22Rv1 (cell line): ENCODE results near the gene BTNL9.
"Not testable (repeated sequence)": the region's sequence is repeated elsewhere in the genome, so short reads cannot be mapped to it uniquely, and the experiment has no call there.

Source experiments
- H3K27ac ChIP-seq: fragments of 450-650 bp; 2 replicates; pipeline ENCODE4 v1.5.1; 2017
- ZFX ChIP-seq: fragments of 450-650 bp; IDR thresholded peaks from 2 replicates; pipeline ENCODE4 v1.6.1; 2017; ENCODE audit warnings: antibody characterized with exemption, borderline replicate concordance
- TF ChIP-seq, protein P1 (sequence below): fragments of 450-650 bp; IDR thresholded peaks from 2 replicates; pipeline ENCODE4 v1.5.1; 2017; ENCODE audit warnings: mild to moderate bottlenecking

Gene BTNL9

DNA sequence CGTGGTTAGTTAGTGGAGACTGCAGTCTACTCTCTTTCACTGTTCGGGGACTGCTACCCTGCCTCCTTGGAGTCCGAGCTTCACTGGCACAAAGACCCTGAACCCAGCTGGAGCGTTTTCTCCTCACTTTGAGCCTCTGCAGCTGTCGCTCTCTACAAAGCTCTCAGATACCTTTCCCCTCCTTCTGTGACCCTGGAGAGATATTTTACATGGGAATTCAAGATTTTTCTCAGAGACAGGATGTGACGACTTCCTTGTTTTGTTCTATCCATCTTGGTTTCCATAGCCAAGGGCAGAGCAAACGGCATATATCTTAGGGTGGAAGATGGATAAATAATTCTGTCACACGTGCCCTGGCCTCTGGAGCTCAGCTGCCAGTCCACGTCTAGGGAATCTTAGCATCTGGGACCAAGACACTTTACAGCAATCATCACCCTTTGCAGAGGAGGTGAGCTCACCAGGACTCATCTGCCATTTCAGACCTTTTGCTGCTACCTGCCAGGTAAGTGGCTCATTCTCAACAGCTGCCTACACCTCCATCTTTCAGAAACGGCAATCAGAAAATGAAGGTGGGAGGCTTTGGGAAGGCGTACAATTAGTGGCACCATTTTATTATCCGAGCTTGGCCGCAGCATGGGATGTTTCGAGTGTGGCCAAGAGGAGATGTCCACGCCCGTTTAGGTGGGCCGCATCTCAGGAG lies at the start of gene BTNL9:
Gene BTNL9, plus strand, starts transcription at position 336 of the 700 bp plus-strand sequence. CDS start 5,224 bp downstream, outside the sequence.
- H3K27ac ChIP-seq, result no peak within 1 kb of the TSS
- TF ChIP-seq ZFX, result no peak
- TF ChIP-seq, protein P1, sequence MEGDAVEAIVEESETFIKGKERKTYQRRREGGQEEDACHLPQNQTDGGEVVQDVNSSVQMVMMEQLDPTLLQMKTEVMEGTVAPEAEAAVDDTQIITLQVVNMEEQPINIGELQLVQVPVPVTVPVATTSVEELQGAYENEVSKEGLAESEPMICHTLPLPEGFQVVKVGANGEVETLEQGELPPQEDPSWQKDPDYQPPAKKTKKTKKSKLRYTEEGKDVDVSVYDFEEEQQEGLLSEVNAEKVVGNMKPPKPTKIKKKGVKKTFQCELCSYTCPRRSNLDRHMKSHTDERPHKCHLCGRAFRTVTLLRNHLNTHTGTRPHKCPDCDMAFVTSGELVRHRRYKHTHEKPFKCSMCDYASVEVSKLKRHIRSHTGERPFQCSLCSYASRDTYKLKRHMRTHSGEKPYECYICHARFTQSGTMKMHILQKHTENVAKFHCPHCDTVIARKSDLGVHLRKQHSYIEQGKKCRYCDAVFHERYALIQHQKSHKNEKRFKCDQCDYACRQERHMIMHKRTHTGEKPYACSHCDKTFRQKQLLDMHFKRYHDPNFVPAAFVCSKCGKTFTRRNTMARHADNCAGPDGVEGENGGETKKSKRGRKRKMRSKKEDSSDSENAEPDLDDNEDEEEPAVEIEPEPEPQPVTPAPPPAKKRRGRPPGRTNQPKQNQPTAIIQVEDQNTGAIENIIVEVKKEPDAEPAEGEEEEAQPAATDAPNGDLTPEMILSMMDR, result no peak

DNA sequence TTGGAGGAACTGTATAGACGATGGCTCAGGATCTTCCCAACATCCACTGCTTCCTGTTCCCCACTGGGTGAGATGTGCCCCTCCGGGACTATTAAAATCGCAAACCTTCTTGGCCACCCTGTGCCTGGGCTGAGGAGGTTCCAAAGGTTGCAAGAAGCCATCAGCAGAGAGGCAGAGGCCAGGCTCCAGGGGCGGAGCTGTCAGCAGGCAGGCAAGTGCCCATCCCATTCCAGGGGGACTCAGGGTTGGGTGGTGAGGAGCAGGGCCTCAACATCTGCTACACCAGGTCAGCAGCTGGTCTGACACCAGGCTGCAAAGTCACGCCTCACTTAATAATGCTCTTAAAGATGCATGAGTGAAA lies 49.2 kb upstream of the BTNL9 start:
- no peak for TF ChIP-seq ZFX
- TF ChIP-seq, protein P1, result no peak
- no peak overlapping the region for H3K27ac ChIP-seq

DNA sequence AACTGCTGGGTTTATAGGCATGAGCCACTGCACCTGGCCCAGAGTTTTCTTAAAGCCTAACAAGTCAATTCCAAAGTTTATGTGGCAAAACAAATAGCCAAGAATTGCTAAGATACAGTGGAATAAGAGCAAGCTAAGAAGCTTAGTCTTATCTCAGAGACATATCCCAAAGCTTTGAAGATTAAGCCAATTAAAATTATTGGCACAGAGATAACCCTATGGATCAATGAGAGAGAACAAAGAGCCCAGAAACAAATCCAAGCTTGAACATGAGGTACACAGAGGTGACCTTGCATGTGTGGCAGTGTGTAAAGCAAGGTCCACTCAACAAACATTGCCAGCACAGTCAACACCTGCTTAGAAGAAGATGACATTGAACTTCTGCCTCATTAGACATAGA lies 38.1 kb upstream of the BTNL9 start:
- no peak overlapping the region for H3K27ac ChIP-seq
- TF ChIP-seq, protein P1, result no peak
- no peak for TF ChIP-seq ZFX

GRCh38 chr5:181005791-181006190 lies 34.3 kb upstream of the BTNL9 start:
- TF ChIP-seq, protein P1, result no peak
- no peak for TF ChIP-seq ZFX
- H3K27ac ChIP-seq, result no peak overlapping the region

DNA sequence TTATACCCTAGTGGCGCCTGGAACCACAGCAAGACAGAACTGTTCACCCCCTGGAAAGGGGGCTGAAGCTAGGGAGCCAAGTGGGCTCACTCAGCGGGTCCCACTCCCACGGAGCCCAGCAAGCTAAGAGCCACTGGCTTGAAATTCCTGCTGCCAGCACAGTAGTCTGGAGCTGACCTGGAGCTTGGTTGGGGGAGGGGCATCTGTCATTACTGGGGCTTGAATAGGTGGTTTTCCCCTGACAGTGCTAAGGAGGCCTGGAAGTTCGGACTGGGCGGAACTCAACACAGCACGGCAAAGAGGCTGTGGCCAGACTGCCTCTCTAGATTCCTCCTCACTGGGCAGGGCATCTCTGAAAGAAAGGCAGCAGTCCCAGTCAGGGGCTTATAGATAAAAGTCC lies 31.9 kb upstream of the BTNL9 start:
- H3K27ac ChIP-seq, result no peak overlapping the region
- no peak for TF ChIP-seq ZFX
- TF ChIP-seq, protein P1, result no peak

GRCh38 chr5:181010018-181010417 lies 30.0 kb upstream of the BTNL9 start:
- H3K27ac ChIP-seq, result not testable (repeated sequence)

- not testable (repeated sequence) for H3K27ac ChIP-seq
Measured at GRCh38 chr5:181014654-181015053, 25.4 kb upstream of the BTNL9 start.

GRCh38 chr5:181017448-181017847 lies 22.6 kb upstream of the BTNL9 start:
- not testable (repeated sequence) for H3K27ac ChIP-seq

DNA sequence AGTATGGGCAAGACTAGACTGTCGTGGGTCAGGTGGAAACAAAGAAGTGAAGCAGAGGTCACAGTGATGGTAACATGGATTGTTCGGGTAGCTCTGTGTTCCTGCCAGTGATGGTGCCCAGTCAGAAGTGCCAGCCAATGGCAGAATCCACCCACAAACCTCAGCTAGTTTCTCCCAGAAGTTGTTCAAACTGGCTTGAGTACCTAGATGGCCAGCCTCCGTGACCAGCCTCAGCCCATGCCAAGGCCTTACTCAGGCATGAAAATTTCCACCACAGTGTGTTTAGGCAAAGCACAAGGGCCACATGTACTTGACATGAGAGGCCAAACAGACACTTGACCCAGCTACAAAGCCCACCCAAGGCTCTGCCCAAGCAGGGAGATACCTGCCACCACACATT lies 19.4 kb upstream of the BTNL9 start:
- H3K27ac ChIP-seq, result no peak overlapping the region
- TF ChIP-seq, protein P1, result no peak
- TF ChIP-seq ZFX, result no peak
